Fibroblast of skin of right biceps (primary cell): ENCODE results near the gene NR5A2.
"Not testable (repeated sequence)": the region's sequence is repeated elsewhere in the genome, so short reads cannot be mapped to it uniquely, and the experiment has no call there.

Experiments used
- DNase-seq: peaks from one replicate; pipeline ENCODE4 v3.0.0-alpha.2; 2013

The NR5A2 gene

DNA sequence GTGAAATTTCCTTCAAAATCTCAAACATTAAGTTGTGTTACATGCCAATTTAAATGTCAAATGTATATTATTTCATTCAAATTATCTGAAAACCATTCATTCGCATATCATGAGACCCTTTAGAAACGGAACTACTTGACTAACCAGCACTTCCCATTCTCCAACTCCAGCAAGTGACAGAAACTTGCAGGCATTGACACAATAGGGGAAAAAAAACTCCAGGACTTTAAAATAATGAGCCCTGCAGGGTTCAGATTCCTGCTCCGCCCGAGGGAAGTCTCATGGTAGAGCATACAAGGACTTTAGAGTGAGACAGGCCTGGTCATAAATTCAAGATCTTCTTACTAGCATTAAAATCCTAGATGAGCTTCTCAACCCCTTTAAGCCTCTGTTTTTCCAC is 138.9 kb downstream of the NR5A2 start:
- no peak for DNase-seq

DNA sequence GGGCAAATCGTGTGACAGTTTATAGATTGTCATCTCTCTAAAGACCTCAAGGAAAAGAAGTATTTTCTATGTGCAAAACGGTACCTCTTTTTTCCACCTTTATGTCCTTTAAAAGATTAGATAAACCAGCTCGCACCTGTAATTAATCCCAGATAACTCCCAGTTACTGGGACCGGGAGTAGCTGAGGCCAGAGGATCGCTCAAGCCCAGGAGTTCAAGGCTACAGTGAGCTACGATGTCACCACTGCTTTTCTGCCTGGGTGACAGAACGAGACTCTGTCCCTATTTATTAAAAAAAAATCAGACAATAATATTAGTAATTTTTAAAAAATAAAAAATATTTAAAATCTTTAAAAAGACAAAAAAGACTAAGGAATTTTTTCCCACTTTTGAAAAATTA is 141.4 kb downstream of the NR5A2 start:
- DNase-seq: no peak

DNA sequence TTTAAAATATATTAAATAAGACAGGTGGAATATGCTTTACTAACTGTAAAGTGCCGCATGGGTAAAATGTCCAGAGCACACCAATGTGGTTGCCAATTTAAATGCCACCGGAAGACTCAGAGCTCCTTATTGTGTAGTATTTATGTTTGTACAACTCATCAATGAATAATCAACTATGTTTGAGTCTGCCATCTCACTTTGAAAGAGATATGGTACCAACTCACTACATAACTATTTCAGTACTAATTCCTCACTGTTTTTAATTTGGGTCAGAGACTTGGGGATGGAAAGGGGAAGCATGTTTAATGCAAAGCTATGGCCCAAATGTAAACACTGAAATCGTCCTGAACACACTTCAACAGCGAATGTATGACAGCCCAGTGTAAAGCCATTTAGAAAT is 144.8 kb downstream of the NR5A2 start:
- DNase-seq: peak; percentile 68

DNA sequence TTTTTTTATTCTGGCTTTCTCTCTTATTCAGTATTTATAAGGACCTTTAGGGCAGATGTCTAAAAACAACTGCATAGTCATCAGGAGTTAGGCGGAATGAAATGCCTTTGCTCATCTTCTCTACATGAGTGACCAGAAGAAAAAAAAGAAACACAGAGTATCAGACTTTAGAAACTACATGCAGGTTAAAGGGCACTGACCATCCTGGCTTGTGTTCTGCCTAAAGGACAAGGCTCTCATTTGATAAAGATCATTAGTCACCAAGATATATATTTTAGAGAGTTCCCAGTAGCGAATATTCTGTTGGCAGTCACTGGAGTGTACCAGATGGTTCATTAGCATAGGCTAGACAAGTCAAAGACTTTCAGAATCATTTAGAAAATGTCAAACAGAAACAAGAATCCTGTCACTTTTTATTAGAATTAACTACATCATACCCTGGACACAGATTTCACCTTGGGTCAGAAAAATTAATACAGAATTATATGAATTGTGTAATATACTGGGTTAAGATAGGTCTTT is 145.6 kb downstream of the NR5A2 start:
- DNase-seq: no peak

DNA sequence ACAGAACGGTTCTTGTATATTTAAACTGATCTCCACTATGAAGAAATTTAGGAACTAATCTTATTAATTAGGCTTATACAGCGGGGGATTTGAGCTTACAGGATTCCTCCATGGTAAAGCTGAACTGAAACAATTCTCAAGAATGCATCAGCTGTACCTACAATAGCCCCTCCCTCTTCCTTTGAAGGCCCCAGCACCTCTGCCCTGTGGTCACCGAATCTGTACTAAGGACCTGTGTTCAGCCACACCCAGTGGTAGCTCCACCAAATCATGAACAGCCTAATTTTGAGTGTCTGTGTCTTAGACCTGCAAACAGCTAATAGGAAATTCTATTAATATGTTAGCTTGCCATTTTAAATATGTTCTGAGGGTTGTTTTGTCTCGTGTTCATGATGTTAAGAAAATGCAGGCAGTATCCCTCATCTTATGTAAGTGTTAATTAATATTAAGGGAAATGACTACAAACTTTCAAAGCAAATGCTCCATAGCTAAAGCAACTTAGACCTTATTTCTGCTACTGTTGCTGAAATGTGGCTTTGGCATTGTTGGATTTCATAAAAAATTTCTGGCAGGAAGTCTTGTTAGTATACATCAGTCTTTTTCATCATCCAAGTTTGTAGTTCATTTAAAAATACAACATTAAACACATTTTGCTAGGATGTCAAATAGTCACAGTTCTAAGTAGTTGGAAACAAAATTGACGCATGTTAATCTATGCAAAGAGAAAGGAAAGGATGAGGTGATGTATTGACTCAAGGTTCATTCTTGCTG is 147.2 kb downstream of the NR5A2 start:
- no peak for DNase-seq

DNA sequence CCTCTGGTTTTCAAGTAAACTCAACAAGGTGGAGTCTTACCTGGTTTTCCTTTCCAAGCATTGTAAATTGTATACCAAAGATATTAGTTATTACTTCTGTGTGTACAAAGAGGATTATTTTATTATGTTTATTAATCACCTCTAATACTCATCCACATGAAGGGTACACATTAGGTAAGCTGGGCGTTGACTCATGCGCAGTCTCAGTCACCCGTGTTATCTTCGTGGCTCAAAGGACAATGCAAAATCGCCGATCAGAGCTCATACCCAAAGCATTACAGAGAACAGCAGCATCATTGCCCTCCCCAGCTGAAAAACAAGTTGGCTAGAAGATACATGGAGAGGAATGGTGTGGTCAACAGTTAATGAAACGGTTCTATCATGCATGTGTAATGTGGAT is 148.7 kb downstream of the NR5A2 start:
- DNase-seq: no peak

DNA sequence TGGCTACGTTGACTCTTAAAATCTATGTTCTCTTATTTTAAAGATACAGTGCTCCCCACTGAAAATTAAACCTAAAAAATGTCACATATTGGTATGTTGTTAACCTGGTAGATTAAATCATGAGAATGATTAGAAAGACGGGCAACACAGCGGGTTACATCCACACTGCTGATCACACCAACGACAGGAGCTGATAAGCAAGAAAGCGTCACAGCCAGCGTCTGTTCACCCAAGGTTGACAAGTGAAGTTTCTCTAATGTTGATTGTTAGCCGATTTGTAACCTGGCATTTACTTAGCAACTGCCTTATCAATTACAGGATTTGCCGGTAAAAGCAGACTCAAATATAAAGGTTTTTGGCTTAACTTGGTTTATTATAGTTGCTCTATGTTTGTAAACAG is 149.3 kb downstream of the NR5A2 start:
- DNase-seq: no peak

DNA sequence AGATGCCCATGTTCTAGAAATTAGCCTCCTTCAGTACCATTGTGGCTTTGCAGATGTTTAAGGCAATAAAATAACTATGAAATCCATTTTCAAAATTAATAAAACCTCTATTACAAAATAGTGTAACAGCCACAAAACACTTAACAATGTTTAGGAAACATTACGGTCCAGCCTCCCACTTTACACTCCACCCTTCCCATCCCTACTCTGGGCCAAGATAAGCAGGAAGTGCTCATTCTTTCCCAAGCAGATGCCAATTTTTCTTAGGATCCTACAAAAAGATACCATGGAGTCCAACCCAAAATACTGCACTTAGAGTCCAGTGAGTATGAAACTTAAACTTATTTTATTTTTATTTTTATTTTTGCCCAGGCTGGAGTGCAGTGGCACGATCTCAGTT is 150.8 kb downstream of the NR5A2 start:
- peak; percentile 19 for DNase-seq

DNA sequence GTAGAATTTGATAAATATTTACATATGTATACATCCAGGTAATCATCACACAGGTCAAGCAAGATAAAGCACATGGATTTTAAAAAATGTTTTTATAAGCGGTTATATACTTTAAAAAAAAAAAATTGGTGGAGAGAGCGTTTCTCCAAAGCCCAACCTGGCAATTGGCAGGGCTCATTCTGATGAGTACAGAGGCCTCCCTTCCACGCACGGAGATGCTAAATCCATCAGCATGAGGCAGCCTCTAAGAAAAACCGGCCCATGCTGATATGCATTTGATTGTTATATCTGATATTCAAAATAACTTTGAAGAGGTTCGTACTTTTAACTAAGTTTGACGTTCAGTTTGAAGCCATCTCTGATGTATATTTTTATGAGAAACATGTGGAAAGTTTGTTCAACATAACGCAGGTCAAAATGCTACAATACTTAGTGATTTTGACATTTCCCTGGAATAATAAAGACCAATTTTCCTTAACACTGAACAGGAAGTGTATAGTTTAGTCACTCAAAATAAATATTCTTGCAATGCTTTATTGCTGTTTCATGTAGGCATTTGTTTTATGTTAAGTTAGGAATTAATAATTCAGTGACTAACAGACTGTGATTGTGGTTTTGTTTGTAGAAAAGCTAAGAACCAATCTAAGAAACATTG is 151.7 kb downstream of the NR5A2 start:
- peak; percentile 70 for DNase-seq

DNA sequence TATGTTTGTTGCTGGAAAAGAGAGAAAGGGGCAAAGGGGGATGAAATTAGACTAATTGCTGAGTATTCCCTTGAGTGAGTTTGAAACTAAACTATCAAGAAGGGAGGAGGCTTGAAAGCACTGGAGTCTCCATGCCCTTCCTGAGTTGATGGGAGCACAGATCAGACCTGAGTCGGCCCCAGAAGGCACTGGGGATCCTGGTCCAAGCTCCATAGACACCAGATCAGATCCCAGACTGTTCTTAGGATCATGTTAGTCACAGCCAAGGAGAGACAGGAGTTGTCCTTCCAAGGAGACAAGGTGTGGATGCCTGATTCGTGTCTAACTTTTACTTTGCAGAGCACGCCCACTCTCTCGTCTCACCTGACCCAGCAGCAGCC is 152.3 kb downstream of the NR5A2 start:
- DNase-seq: no peak

DNA sequence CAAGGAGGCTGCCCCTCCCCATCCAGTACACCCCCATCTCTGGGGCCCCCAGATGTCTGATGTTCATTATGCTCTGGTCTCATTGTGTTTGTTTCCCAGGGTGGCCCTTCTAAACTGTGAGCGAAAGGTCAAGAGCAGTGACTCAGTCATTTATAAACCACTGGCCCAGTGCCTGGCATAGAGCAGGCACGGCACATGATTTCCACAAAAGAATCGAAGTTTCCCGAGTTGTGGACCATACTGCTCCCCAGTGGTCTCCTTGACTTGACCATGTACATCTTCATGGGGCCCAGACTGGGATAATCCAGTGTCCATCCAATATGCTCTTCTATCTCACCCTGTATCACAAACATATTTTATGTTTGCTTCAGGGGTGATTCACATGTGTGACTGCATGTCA is 153.3 kb downstream of the NR5A2 start:
- DNase-seq: peak; percentile 51

DNA sequence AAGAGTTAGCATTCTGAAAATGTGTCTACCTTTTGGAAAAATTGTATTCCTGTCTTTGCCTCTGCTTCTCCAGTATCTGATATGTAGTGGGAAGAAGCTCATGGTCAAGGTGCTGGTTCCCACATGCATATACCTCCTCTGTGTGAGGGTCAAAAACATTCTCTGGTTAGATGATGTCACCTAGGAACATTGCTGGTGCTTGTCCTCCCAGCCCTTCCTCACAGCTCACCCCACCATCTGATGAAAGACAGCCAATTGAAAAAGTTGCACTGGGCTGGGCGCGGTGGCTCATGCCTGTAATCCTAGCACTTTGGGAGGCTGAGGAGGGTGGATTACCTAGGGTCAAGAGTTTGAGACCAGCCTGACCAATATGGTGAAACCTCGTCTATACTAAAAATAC is 154.4 kb downstream of the NR5A2 start:
- no peak for DNase-seq

DNA sequence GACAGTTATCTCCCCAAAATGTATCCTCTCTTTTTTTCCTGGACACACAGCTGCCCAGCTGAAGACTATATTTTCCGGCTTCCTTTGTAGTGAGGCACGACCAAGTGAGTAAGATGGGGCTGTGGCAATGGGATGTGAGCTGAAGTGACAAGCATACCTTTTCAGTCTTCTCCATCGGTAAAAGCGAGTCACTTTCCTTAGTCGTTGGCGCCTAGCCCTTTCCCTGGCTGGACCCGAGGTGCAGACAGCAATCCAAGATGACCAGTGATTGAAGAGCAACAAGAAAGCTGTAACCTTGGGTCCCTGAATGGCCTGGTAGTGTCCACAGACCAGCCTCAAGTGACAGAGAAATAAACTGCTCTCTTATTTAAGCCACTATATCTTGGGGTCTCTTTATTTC is 155.2 kb downstream of the NR5A2 start:
- DNase-seq: peak; percentile 18

DNA sequence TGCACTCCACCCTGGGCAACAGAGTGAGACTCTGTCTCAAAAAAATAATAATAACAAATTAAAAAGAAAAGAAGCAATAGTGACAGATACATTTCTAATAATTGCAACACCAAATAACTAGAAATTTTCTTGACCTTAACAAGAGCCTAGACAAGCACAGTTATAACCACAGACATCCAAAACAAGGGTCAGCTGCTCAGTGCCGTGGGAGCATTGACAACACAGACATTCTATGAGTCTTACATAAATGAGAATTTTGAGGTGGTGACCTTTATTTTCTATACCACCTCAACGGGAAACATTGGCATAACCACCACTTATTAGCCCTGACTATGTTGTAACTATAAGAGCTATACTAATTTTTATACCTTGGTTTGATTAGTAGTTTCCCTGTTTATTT is 156.1 kb downstream of the NR5A2 start:
- no peak for DNase-seq

DNA sequence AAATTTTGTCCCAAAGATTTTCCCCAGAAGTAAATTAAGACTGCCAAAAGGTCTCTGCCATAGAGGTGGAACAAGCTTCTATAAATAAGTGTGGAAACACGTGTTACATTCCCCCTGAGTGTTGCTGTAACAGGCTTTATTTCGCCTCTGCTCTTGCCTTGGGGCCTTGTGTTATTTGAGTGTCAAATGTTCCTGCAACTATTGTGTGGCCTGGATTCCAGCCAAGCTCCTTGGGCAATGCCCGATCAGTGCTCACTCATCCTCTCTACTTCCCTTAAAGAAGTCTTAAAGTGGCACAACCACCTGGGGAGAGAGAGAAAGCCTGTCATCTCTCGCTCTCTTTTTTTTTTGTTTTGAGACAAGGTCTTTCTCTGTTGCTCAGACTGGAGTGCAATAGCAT is 156.7 kb downstream of the NR5A2 start:
- DNase-seq: peak; percentile 71

DNA sequence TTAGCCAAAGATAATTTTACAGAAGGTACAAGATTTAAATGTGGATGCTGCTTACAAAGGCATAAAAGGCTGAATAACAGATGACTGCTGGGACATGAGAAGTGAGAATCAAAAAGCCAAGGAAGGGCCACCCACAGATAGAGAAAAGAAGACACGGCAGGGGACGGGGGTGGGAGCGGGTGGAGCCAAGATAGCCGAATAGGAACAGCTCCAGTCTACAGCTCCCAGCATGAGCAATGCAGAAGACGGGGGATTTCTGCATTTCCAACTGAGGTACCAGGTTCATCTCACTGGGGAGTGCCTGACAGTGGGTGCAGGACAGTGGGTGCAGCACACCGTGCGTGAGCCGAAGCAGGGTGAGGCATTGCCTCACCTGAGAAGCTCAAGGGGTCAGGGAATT is 157.7 kb downstream of the NR5A2 start:
- not testable (repeated sequence) for DNase-seq

DNA sequence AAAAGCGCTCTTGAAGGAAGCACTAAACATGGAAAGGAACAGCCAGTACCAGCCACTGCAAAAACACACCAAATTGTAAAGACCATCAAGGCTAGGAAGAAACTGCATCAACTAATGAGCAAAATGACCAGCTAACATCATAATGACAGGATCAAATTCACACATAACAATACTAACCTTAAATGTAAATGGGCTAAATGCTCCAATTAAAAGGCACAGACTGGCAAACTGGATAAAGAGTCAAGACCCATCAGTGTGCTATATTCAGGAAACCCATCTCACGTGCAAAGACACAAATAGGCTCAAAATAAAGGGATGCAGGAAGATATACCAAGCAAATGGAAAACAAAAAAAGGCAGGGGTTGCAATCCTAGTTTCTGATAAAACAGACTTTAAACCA is 159.8 kb downstream of the NR5A2 start:
- not testable (repeated sequence) for DNase-seq

DNA sequence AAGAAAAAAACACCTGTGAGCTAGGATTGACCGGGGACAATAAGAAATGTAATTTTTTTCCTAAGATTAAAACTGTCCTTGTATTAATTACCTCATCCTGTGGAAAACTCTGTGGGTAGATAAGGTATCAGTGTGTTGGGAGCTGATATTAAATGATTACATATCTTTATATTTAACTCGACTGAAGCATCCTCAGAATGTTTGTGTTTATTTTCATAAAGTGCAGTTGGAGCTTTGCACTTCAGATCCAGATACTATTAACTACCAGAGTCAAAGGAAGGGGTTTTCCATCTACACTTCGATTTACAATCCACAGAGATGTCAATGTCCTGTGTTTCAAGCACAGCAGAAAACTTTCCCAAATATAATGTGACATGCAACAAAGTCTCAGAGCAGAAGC is 164.5 kb downstream of the NR5A2 start:
- DNase-seq: no peak

DNA sequence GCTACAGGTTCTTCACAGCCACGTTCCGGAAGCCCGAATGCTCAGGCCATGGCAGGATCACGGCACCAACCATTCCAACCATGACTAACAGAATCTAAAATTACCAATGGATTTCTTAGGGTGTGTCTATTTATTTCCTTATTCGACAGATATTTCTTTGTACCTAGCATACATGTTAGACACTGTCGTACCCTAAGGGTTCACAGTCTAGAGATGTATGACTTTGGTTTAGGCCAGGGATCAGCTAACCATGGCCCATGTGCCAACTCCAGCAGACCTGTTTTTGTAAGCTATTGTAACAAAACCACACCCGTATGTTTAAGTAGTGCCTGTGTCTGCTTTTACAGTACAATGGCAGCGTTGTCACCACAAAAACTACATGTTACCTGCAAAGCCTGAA is 167.0 kb downstream of the NR5A2 start:
- DNase-seq: no peak

DNA sequence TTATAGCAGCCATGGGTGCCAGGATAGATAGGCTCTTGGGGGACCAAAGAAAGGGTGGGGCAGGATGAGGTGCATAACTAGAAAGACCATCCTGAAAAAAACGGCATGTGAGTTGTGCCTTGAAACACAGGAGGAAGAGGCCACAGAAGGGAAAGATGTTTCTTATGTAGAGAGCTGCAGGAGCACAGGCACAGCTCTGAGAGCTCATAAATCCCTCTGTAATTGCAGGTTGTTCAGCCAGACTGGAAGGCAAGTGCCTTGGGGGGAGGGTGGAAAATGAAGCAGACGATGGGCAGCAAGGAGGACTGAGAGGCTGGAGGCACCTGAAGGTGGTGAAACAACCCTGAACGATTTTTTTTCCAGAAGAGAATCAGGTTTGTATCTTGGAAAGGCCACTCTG is 170.7 kb downstream of the NR5A2 start:
- no peak for DNase-seq

DNA sequence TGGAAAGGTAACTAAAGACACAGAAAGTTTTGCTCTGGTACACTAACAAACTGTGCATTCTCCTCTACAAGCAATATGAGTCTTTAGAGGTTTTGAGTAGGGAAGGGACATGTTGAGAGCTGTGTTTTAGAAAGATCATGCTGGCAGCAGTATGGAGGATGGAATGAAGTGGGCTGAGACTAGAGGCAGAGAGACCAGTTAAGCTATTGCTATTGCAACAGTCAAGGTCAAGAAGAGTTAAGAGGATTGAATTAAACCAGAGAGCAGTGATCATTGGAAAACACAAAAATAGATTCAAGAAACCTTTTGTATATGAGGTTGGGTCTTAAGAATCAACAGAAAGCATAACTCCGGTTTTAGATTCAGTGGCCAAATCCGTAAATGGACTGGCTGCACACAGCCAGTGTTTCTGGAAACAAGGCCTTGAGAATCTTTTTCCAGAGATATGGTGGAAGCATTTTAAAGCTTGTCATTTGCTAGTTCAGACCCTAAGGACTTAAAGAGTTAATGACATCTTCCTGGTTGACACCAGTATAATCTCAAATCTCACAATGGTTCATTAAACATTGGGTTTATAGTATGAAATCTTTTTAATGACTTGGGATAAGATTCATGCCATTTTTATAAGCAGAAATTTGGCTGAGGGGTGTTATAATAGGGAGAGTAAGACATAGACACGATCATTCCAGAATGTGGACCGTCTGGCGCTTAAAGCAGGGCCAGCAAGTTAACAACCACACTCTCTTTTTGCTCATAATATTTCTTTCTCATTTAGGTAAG is 177.9 kb downstream of the NR5A2 start:
- DNase-seq: no peak

DNA sequence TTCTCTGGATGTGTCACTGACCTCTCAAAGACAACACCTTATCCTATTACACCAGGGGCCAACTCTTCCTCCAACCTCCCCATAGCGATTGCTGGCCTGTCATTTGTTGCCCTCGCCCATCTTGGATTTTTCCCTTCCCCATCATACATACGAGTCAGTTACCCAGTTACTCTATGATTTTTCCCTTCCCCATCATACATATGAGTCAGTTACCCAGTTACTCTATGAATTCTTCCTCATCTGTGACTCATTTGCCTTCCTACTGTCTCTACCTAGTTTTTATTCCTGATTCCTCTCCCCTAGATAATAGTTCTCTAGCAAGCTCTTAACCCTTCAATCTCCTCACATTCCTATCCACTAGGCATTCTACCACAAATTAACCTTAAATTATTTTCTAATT is 178.8 kb downstream of the NR5A2 start:
- peak; percentile 91 for DNase-seq

DNA sequence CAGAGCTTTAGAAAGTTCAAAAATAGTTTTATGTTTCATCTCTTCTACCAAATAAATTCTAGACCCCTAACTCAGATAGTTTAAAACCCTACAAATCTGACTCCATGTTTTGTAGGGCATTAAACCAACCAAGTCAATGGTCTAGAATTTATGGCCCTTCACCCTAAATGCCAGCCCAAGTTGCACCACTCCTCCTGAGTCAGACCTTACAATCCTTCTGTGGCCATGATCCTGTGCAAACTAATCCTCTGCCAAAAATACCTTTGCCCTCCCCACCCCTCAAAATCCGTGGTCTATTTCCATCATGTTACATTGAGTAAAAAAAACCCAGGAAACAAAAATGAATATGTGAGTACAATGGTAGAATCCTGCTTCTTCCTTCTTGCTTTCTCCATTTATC is 179.3 kb downstream of the NR5A2 start:
- peak; percentile 61 for DNase-seq

DNA sequence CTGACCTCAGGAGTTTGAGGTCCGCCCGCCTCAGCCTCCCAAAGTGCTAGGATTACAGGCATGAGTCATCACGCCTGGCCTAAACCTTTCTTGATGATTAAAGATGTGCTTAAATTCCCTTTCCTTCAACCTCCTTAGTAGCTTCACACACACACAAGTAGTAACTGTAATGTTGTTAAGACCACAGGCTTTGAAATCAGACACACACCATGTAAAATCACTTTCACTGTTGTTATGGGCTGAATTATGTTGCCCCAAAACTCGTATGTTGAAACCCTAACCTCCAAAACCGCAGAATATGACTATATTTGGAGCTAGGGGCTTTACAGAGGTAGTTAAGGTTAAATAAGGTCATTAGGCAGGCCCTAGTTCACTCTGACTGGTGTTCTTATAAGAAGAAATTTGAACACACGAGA is 180.2 kb downstream of the NR5A2 start:
- peak; percentile 73 for DNase-seq
